Measurements from ENCODE around the gene ZNF782.

- TF ChIP-seq, protein P1, sequence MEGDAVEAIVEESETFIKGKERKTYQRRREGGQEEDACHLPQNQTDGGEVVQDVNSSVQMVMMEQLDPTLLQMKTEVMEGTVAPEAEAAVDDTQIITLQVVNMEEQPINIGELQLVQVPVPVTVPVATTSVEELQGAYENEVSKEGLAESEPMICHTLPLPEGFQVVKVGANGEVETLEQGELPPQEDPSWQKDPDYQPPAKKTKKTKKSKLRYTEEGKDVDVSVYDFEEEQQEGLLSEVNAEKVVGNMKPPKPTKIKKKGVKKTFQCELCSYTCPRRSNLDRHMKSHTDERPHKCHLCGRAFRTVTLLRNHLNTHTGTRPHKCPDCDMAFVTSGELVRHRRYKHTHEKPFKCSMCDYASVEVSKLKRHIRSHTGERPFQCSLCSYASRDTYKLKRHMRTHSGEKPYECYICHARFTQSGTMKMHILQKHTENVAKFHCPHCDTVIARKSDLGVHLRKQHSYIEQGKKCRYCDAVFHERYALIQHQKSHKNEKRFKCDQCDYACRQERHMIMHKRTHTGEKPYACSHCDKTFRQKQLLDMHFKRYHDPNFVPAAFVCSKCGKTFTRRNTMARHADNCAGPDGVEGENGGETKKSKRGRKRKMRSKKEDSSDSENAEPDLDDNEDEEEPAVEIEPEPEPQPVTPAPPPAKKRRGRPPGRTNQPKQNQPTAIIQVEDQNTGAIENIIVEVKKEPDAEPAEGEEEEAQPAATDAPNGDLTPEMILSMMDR (conservative IDR thresholded peaks at IDR 0.05), result no peak
- TF ChIP-seq ZFX (IDR thresholded peaks at IDR 0.05), result no peak
Observed at GRCh38 chr9:96771124-96771523, 83.2 kb downstream of the ZNF782 start.

All from C4-2B (cell line).